ENCODE measurements around the gene TNFRSF19. TPM values are rescaled to one million over a fixed set of nuclear protein-coding genes. Genes with fewer than 3 reads are reported as not detected.

The TNFRSF19 gene
- total RNA-seq, 2 experiments from 2014 or later: not detected

- intact Hi-C loops (cut with DNase I, micrococcal nuclease): no loop called here
- peaks cover 7% of the 10 kb centered on the region for H3K27me3 Mint-ChIP-seq
- H3K27ac Mint-ChIP-seq: no peak overlapping the region
- no peaks in the 10 kb centered on the region for H3K4me1 ChIP-seq (ENCODE audit: insufficient read depth, low read length)
- no peak overlapping the region for H3K4me3 Mint-ChIP-seq
- H3K36me3 Mint-ChIP-seq (ENCODE audit: low read depth): no peaks in the 10 kb centered on the region
- no peaks in the 10 kb centered on the region for H3K36me3 ChIP-seq (ENCODE audit: insufficient read depth, low read length)
- H3K4me1 Mint-ChIP-seq (ENCODE audit: low read depth): peaks cover 9% of the 10 kb centered on the region
- H3K9me3 ChIP-seq (ENCODE audit: control insufficient read depth in 1 of 2, insufficient read depth in 1 of 2, low read length in 2 of 2): peaks cover 8 to 13% of the 10 kb centered on the region in 2 experiments
- no peak overlapping the region for H3K4me3 ChIP-seq (ENCODE audit: low read length)
- peaks cover 0 to 7% of the 10 kb centered on the region in 2 experiments for H3K27me3 ChIP-seq (ENCODE audit: control insufficient read depth in 1 of 2, insufficient read depth in 2 of 2, low read length in 2 of 2)
- POLR2A ChIA-PET: no interaction called here
- DNase-seq: peak in 1 of 14 experiments; percentile 8
- CTCF ChIA-PET: interaction anchor here (0.7 kb wide), 1 partner anchor 1805 kb away, joined by 3 read pairs; no protein-coding TSS in a partner anchor
- no peak for TF ChIP-seq CTCF (IDR thresholded peaks at IDR 0.05)
- no peak overlapping the region for H3K27ac ChIP-seq (ENCODE audit: low read depth in 1 of 2, low read length in 2 of 2)
- peaks cover 4% of the 10 kb centered on the region for H3K9me3 Mint-ChIP-seq
- peak; percentile 43 for ATAC-seq (ENCODE audit: poor library complexity)
These were observed 109.0 kb downstream of the TNFRSF19 start for GRCh38 chr13:23679220-23679619.

DNA sequence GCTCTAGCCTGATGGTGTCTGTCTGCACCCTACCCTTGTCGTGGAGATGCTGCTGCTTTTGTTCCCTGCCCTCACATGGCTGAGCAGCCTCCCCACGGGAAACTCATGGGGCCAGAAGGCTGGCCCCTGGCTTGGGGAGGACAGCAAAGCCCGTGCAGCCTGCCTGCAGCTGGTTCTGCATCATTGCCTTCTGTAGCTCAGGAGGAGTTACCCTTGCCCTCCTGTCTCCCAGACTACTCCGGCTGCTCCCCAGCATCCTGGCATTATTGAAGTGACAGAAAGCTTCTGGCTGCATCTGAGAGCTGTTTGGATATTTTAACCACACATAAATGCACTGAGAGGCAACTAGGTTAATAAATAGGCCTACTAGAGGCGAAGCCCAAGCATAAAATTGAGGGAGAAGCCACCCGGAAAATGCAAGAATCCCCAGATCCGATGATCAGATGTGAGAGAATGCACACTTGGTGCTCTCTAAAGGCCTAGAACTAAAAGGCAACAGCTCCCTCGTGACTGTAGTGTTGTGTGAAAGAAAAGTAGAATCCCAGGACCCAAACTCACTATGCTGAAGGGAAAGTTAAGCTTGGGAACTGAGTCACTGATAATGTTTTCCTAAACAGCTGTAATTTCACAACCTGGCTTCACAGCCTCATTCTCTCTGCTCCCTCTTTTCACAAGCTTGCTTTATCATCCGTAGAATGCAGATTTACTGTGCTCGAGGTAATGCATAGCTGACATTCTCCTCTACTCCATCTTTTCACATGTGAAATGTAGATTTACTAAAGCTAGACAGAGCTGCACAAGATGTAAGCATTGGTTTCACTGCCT lies 110.8 kb downstream of the TNFRSF19 start:
- peaks cover 9% of the 10 kb centered on the region for H3K4me1 Mint-ChIP-seq (ENCODE audit: low read depth)
- no peak overlapping the region for H3K4me3 ChIP-seq (ENCODE audit: low read length)
- H3K4me1 ChIP-seq (ENCODE audit: insufficient read depth, low read length): no peaks in the 10 kb centered on the region
- ChIA-PET CTCF (no interaction called here), POLR2A (interaction anchor here (1.2 kb wide), 1 partner anchor 11 kb away, joined by 3 read pairs; no protein-coding TSS in a partner anchor)
- H3K9me3 Mint-ChIP-seq: peaks cover 4% of the 10 kb centered on the region
- peaks cover 7% of the 10 kb centered on the region for H3K27me3 Mint-ChIP-seq
- DNase-seq: no peak
- H3K27ac Mint-ChIP-seq: no peak overlapping the region
- no peak for TF ChIP-seq CTCF (IDR thresholded peaks at IDR 0.05)
- H3K4me3 Mint-ChIP-seq: no peak overlapping the region
- no peak overlapping the region for H3K27ac ChIP-seq (ENCODE audit: low read depth in 1 of 2, low read length in 2 of 2)
- no peaks in the 10 kb centered on the region for H3K27me3 ChIP-seq (ENCODE audit: control insufficient read depth in 1 of 2, insufficient read depth in 2 of 2, low read length in 2 of 2)
- peaks cover 13 to 15% of the 10 kb centered on the region in 2 experiments for H3K9me3 ChIP-seq (ENCODE audit: control insufficient read depth in 1 of 2, insufficient read depth in 1 of 2, low read length in 2 of 2)
- H3K36me3 Mint-ChIP-seq (ENCODE audit: low read depth): no peaks in the 10 kb centered on the region
- no peaks in the 10 kb centered on the region for H3K36me3 ChIP-seq (ENCODE audit: insufficient read depth, low read length)
- ATAC-seq (ENCODE audit: poor library complexity): no peak
- intact Hi-C loops (cut with DNase I, micrococcal nuclease): no loop called here

DNA sequence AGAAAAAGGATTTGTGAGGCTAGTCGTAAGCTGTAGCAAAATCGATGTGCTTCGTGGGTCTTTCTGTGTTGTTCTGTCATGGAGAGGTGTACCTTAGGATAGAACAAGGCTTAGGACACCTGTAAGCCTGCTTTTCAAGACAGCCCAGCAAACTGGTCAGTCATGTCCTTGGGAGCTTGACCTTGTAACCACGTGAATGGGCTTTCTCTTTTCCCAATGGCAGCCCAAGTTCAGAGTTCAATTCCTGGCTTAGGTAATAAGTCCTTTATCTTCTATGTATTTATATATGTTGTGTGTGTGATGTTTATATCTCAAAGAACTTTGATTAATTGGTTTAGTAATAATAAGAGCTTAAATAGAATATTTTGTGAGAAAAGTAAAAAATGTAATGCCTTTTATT lies 112.9 kb downstream of the TNFRSF19 start:
- Histone ChIP-seq H3K27me3 (ENCODE audit: control insufficient read depth in 1 of 2, insufficient read depth in 2 of 2, low read length in 2 of 2) (peaks cover 0 to 3% of the 10 kb centered on the region in 2 experiments), H3K4me3 (ENCODE audit: low read length) (no peak overlapping the region), H3K27ac (ENCODE audit: low read depth in 1 of 2, low read length in 2 of 2) (no peak overlapping the region), H3K4me1 (ENCODE audit: insufficient read depth, low read length) (no peaks in the 10 kb centered on the region), H3K36me3 (ENCODE audit: insufficient read depth, low read length) (no peaks in the 10 kb centered on the region), H3K9me3 (ENCODE audit: control insufficient read depth in 1 of 2, insufficient read depth in 1 of 2, low read length in 2 of 2) (peaks cover 8 to 15% of the 10 kb centered on the region in 2 experiments)
- CTCF ChIA-PET: no interaction called here
- Mint-ChIP-seq H3K27ac (no peak overlapping the region), H3K9me3 (peaks cover 4% of the 10 kb centered on the region), H3K4me1 (ENCODE audit: low read depth) (peaks cover 9% of the 10 kb centered on the region), H3K4me3 (no peak overlapping the region), H3K27me3 (peaks cover 7% of the 10 kb centered on the region), H3K36me3 (ENCODE audit: low read depth) (no peaks in the 10 kb centered on the region)
- ATAC-seq (ENCODE audit: poor library complexity) (no peak), DNase-seq (no peak)
- intact Hi-C loops (cut with DNase I, micrococcal nuclease): no loop called here
- TF ChIP-seq CTCF (IDR thresholded peaks at IDR 0.05): no peak
- POLR2A ChIA-PET: no interaction called here
